ENCODE results near the gene RETREG2. TPM values are rescaled to one million over a fixed set of nuclear protein-coding genes. Genes with fewer than 3 reads are reported as not detected.

The RETREG2 gene
- 100 to 1,000 TPM; 129 TPM for total RNA-seq

GRCh38 chr2:219177552-219178376, at the start of gene RETREG2:
RETREG2 (plus strand) TSS chr2:219178275; CDS start chr2:219178353, 78 bp downstream.
- Mint-ChIP-seq H3K27ac (peak within 1 kb of the TSS; percentile 93), H3K4me1 (peaks cover 60% of the 10 kb centered on the region), H3K27me3 (no peaks in the 10 kb centered on the region), H3K9me3 (no peaks in the 10 kb centered on the region), H3K4me3 (peak within 1 kb of the TSS; percentile 97), H3K36me3 (peaks cover 31% of the 10 kb centered on the region)
- DNase-seq (peak; percentile 88), ATAC-seq (ENCODE audit: low read depth) (peak; percentile 43)
- POLR2A ChIA-PET, result interaction anchor here (1.0 to 4.7 kb wide), 10 partner anchors 11 to 211 kb away, joined by 4 to 92 read pairs (median 13); partner anchors contain the start of genes ANKZF1, ATG9A, TUBA4A and TUBA4B

- no peak overlapping the region for H3K4me3 Mint-ChIP-seq
- H3K9me3 Mint-ChIP-seq, result no peaks in the 10 kb centered on the region
- H3K27me3 Mint-ChIP-seq, result no peaks in the 10 kb centered on the region
- H3K36me3 Mint-ChIP-seq, result peaks cover 3% of the 10 kb centered on the region
- ATAC-seq (ENCODE audit: low read depth) (no peak), DNase-seq (no peak)
- no peak overlapping the region for H3K27ac Mint-ChIP-seq
- peaks cover 16% of the 10 kb centered on the region for H3K4me1 Mint-ChIP-seq
- POLR2A ChIA-PET, result no interaction called here
Measured at GRCh38 chr2:219128396-219128795, 49.7 kb upstream of the RETREG2 start.

- H3K4me1 Mint-ChIP-seq, result peaks cover 13% of the 10 kb centered on the region
- no peaks in the 10 kb centered on the region for H3K27me3 Mint-ChIP-seq
- peaks cover 3% of the 10 kb centered on the region for H3K36me3 Mint-ChIP-seq
- DNase-seq (no peak), ATAC-seq (ENCODE audit: low read depth) (no peak)
- POLR2A ChIA-PET, result no interaction called here
- H3K27ac Mint-ChIP-seq, result no peak overlapping the region
- H3K9me3 Mint-ChIP-seq, result no peaks in the 10 kb centered on the region
- H3K4me3 Mint-ChIP-seq, result no peak overlapping the region
Measured at GRCh38 chr2:219129589-219129988, 48.5 kb upstream of the RETREG2 start.

GRCh38 chr2:219131327-219131726, 46.7 kb upstream of the RETREG2 start:
- no peaks in the 10 kb centered on the region for H3K27me3 Mint-ChIP-seq
- peaks cover 3% of the 10 kb centered on the region for H3K36me3 Mint-ChIP-seq
- ATAC-seq (ENCODE audit: low read depth), result no peak

GRCh38 chr2:219131744-219132143, 46.3 kb upstream of the RETREG2 start:
- DNase-seq (no peak), ATAC-seq (ENCODE audit: low read depth) (no peak)
- POLR2A ChIA-PET, result no interaction called here

More at GRCh38 chr2:219131327-219131726, 46.7 kb upstream of the RETREG2 start:
- POLR2A ChIA-PET, result no interaction called here
- no peak overlapping the region for H3K27ac Mint-ChIP-seq
- H3K4me1 Mint-ChIP-seq, result peaks cover 8% of the 10 kb centered on the region
- no peak overlapping the region for H3K4me3 Mint-ChIP-seq
- DNase-seq, result no peak
- no peaks in the 10 kb centered on the region for H3K9me3 Mint-ChIP-seq

GRCh38 chr2:219133976-219134375, 44.1 kb upstream of the RETREG2 start:
- peaks cover 11% of the 10 kb centered on the region for H3K36me3 Mint-ChIP-seq
- POLR2A ChIA-PET, result no interaction called here
- DNase-seq, result no peak
- peaks cover 3% of the 10 kb centered on the region for H3K4me1 Mint-ChIP-seq
- H3K27ac Mint-ChIP-seq, result no peak overlapping the region
- no peak overlapping the region for H3K4me3 Mint-ChIP-seq
- H3K9me3 Mint-ChIP-seq, result no peaks in the 10 kb centered on the region
- no peaks in the 10 kb centered on the region for H3K27me3 Mint-ChIP-seq
- no peak for ATAC-seq (ENCODE audit: low read depth)

More at GRCh38 chr2:219131744-219132143, 46.3 kb upstream of the RETREG2 start:
- no peak overlapping the region for H3K4me3 Mint-ChIP-seq
- H3K36me3 Mint-ChIP-seq, result no peaks in the 10 kb centered on the region
- no peaks in the 10 kb centered on the region for H3K27me3 Mint-ChIP-seq
- H3K4me1 Mint-ChIP-seq, result peaks cover 8% of the 10 kb centered on the region
- no peak overlapping the region for H3K27ac Mint-ChIP-seq
- H3K9me3 Mint-ChIP-seq, result no peaks in the 10 kb centered on the region

- Mint-ChIP-seq H3K9me3 (no peaks in the 10 kb centered on the region), H3K27ac (no peak overlapping the region), H3K4me1 (peaks cover 2% of the 10 kb centered on the region), H3K36me3 (peaks cover 32% of the 10 kb centered on the region), H3K27me3 (no peaks in the 10 kb centered on the region), H3K4me3 (no peak overlapping the region)
- ATAC-seq (ENCODE audit: low read depth) (no peak), DNase-seq (no peak)
- POLR2A ChIA-PET, result no interaction called here
Measured at GRCh38 chr2:219140722-219141121, 37.4 kb upstream of the RETREG2 start.

GRCh38 chr2:219142329-219142728, 35.7 kb upstream of the RETREG2 start:
- H3K4me3 Mint-ChIP-seq, result no peak overlapping the region
- no peaks in the 10 kb centered on the region for H3K27me3 Mint-ChIP-seq
- ATAC-seq (ENCODE audit: low read depth) (no peak), DNase-seq (no peak)
- H3K9me3 Mint-ChIP-seq, result no peaks in the 10 kb centered on the region
- H3K36me3 Mint-ChIP-seq, result peaks cover 38% of the 10 kb centered on the region
- POLR2A ChIA-PET, result no interaction called here
- peaks cover 2% of the 10 kb centered on the region for H3K4me1 Mint-ChIP-seq
- no peak overlapping the region for H3K27ac Mint-ChIP-seq

- Mint-ChIP-seq H3K4me3 (no peak overlapping the region), H3K9me3 (no peaks in the 10 kb centered on the region), H3K27me3 (no peaks in the 10 kb centered on the region), H3K27ac (no peak overlapping the region), H3K4me1 (no peaks in the 10 kb centered on the region), H3K36me3 (peaks cover 12% of the 10 kb centered on the region)
- ATAC-seq (ENCODE audit: low read depth), result no peak
- POLR2A ChIA-PET, result no interaction called here
- DNase-seq, result no peak
Measured at GRCh38 chr2:219149667-219150066, 28.4 kb upstream of the RETREG2 start.

- ATAC-seq (ENCODE audit: low read depth), result peak; percentile 57
- no peak for DNase-seq
- POLR2A ChIA-PET, result no interaction called here
- Mint-ChIP-seq H3K4me3 (no peak overlapping the region), H3K27me3 (no peaks in the 10 kb centered on the region), H3K27ac (no peak overlapping the region), H3K9me3 (no peaks in the 10 kb centered on the region), H3K4me1 (peaks cover 10% of the 10 kb centered on the region), H3K36me3 (peaks cover 12% of the 10 kb centered on the region)
Measured at GRCh38 chr2:219155054-219155644, 22.9 kb upstream of the RETREG2 start.

GRCh38 chr2:219157396-219157795, 20.7 kb upstream of the RETREG2 start:
- DNase-seq (no peak), ATAC-seq (ENCODE audit: low read depth) (no peak)
- POLR2A ChIA-PET, result no interaction called here
- H3K4me3 Mint-ChIP-seq, result no peak overlapping the region
- no peaks in the 10 kb centered on the region for H3K27me3 Mint-ChIP-seq
- H3K9me3 Mint-ChIP-seq, result no peaks in the 10 kb centered on the region
- no peak overlapping the region for H3K27ac Mint-ChIP-seq
- H3K36me3 Mint-ChIP-seq, result peaks cover 11% of the 10 kb centered on the region
- H3K4me1 Mint-ChIP-seq, result peaks cover 15% of the 10 kb centered on the region

- DNase-seq (no peak), ATAC-seq (ENCODE audit: low read depth) (no peak)
- Mint-ChIP-seq H3K27ac (no peak overlapping the region), H3K4me1 (peaks cover 15% of the 10 kb centered on the region), H3K36me3 (peaks cover 11% of the 10 kb centered on the region), H3K9me3 (no peaks in the 10 kb centered on the region), H3K27me3 (no peaks in the 10 kb centered on the region), H3K4me3 (no peak overlapping the region)
- POLR2A ChIA-PET, result no interaction called here
Measured at GRCh38 chr2:219158025-219158424, 20.1 kb upstream of the RETREG2 start.

GRCh38 chr2:219158586-219158985, 19.5 kb upstream of the RETREG2 start:
- ATAC-seq (ENCODE audit: low read depth), result no peak
- no peak overlapping the region for H3K4me3 Mint-ChIP-seq
- H3K36me3 Mint-ChIP-seq, result peaks cover 11% of the 10 kb centered on the region
- H3K4me1 Mint-ChIP-seq, result peaks cover 15% of the 10 kb centered on the region
- no peak overlapping the region for H3K27ac Mint-ChIP-seq
- DNase-seq, result no peak
- POLR2A ChIA-PET, result interaction anchor here (0.6 to 2.5 kb wide), 4 partner anchors 18 to 136 kb away, joined by 3 to 10 read pairs (median 6); partner anchors contain the start of genes CNPPD1 and DNAJB2
- H3K9me3 Mint-ChIP-seq, result no peaks in the 10 kb centered on the region
- H3K27me3 Mint-ChIP-seq, result no peaks in the 10 kb centered on the region

GRCh38 chr2:219159771-219160185, 18.3 kb upstream of the RETREG2 start:
- peak overlapping the region; percentile 96 for H3K27ac Mint-ChIP-seq
- POLR2A ChIA-PET, result interaction anchor here (0.7 to 2.5 kb wide), 11 partner anchors 16 to 135 kb away, joined by 3 to 10 read pairs (median 4); partner anchors contain the start of genes ABCB6, CNPPD1, DNAJB2 and TUBA4A
- no peaks in the 10 kb centered on the region for H3K27me3 Mint-ChIP-seq
- peak overlapping the region; percentile 85 for H3K4me3 Mint-ChIP-seq
- H3K9me3 Mint-ChIP-seq, result no peaks in the 10 kb centered on the region
- no peak for ATAC-seq (ENCODE audit: low read depth)
- peaks cover 15% of the 10 kb centered on the region for H3K4me1 Mint-ChIP-seq
- DNase-seq, result no peak
- peaks cover 11% of the 10 kb centered on the region for H3K36me3 Mint-ChIP-seq
